Retinal pigment epithelial cell (primary cell): ENCODE measurements around the gene DDX24.
A peak's percentile ranks its signal among the peaks of the same experiment; 100 is the strongest.

ENCODE experiments used
- DNase-seq: peaks from one replicate; pipeline ENCODE4 v3.0.0-alpha.2; 2010; ENCODE audit warnings: low read depth
- H3K4me3 ChIP-seq: 2 replicates; pipeline ENCODE4 v1.5.1; 2011; ENCODE audit warnings: mild to moderate bottlenecking, low read length, control low read depth, moderate library complexity
- CTCF ChIP-seq: conservative IDR thresholded peaks from 2 replicates; pipeline ENCODE4 v1.5.1; 2011; ENCODE audit warnings: low read depth, low read length, control low read depth, inconsistent platforms

DDX24 gene, protein sequence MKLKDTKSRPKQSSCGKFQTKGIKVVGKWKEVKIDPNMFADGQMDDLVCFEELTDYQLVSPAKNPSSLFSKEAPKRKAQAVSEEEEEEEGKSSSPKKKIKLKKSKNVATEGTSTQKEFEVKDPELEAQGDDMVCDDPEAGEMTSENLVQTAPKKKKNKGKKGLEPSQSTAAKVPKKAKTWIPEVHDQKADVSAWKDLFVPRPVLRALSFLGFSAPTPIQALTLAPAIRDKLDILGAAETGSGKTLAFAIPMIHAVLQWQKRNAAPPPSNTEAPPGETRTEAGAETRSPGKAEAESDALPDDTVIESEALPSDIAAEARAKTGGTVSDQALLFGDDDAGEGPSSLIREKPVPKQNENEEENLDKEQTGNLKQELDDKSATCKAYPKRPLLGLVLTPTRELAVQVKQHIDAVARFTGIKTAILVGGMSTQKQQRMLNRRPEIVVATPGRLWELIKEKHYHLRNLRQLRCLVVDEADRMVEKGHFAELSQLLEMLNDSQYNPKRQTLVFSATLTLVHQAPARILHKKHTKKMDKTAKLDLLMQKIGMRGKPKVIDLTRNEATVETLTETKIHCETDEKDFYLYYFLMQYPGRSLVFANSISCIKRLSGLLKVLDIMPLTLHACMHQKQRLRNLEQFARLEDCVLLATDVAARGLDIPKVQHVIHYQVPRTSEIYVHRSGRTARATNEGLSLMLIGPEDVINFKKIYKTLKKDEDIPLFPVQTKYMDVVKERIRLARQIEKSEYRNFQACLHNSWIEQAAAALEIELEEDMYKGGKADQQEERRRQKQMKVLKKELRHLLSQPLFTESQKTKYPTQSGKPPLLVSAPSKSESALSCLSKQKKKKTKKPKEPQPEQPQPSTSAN

GRCh38 chr14:94080621-94081385 is at the start of gene DDX24, which contains the start of gene IFI27L1:
TSS of gene DDX24 (minus strand) at chr14:94081202. CDS start at chr14:94079742, 1,460 bp downstream.
TSS of gene IFI27L1 (plus strand) at chr14:94081310. CDS start at chr14:94096938, 15,628 bp downstream.
- peak within 1 kb of the TSS; percentile 97 for H3K4me3 ChIP-seq
- no peak for TF ChIP-seq CTCF
- peak; percentile 74 for DNase-seq

DNA sequence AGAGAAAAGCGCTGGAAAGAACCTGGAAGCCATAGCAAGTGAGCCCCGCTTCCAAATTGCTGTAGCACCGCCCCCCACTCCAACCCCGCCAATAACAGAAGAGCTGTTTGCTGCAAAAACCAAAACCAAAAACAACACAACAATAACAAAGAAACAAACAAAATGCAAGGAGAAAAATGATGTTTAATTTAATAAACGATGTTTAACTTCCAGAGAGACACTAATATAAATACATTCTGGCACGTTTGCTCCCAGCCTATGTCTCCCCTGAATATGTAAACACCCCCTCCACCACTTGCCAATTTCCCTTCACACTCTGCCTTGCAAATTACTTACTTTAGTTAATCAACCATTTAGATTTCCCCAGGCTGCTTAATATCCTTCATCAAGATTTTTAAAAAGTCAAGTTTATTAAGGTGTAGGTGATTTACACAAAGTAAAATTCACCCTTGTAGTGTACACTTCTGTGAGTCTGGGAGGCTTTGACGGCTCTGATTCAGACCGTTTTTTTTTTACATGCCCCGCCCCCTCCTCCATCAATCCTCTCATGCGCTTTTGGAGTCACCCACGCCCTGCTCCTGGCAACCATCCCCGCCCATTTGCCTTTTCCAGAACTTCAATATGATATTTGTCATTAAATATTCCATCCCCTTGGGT is 48.9 kb upstream of the DDX24 start:
- no peak for TF ChIP-seq CTCF
- DNase-seq = no peak
- peak overlapping the region; percentile 68 for H3K4me3 ChIP-seq

DNA sequence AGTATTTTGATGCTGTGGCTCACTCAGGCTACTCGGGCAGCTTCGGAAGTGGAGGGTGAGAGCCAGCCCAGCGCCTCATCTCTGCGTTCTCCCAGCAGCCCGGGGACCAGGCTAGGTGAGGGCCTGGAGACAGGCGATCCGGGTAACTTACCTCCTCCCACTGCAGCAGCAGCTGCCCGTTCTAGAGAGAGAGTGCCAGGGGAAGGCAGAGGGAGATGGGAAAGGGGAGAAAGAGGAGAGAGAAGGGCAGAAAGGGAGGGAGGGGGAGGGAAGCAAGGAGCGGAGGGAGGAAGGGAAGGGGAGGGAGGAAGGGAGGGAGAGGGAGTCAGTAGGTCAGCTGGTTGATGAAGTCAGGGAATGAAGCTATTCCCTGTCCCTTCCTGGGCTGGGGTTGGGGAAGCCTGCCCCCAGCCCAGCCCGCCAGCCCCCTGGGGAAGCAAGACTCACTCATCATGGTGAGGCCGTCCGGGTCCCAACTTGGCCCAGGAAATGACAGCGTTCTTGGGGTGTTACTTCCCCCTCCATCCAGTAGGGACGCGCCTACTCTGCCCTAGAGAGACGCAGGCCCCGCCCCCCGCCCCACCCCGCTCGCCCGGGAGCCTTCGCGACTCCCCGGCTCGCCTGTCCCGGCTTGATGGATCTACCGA is 48.2 kb upstream of the DDX24 start, which contains the start of gene IFI27L2:
TSS of gene IFI27L2 (minus strand) at position 494 of the 647 bp plus-strand sequence. CDS start at position 454, 40 bp downstream.
- peak within 1 kb of the TSS; percentile 68 for H3K4me3 ChIP-seq
- TF ChIP-seq CTCF = peak; percentile 28
- DNase-seq = peak; percentile 20

DNA sequence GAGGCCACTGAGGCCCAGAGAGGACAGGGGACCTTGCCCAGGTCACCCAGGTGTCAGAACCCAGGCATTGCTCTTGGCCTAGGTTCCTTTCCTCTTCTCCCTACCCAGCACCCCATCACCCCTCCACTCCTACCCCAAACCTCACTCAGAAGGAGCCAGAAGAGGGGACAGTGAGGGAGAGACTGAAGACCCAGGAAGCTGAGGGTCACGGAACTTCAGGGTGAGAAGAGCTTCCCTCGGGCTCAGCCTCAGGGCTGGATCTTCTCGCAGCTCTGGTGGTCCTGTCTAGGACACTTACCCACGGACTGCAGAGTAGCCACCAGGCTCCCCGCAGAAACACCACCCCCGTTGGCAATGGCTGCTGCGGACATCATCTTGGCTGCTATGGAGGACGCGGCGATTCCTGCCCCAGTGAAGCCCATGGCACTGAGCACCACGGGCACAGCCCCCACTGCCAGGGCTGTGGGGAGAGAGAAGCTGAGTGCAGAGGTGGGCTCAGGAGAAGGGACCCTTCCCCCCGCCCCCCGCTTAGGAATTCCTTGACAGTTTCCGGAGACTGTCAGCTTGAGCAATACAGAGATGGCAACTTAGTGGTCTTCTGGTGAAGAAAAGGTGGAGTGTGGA is 47.3 kb upstream of the DDX24 start:
- H3K4me3 ChIP-seq = no peak overlapping the region

GRCh38 chr14:94127330-94127729 is 46.3 kb upstream of the DDX24 start:
- TF ChIP-seq CTCF = no peak
- no peak overlapping the region for H3K4me3 ChIP-seq
- DNase-seq = no peak

More for the DNA sequence above, 47.3 kb upstream of the DDX24 start:
- no peak for DNase-seq
- TF ChIP-seq CTCF = no peak
